Sigmoid colon (tissue), 7 donors: Measurements from ENCODE around the gene ZXDC. TPM values are rescaled to one million over a fixed set of nuclear protein-coding genes. Genes with fewer than 3 reads are reported as not detected.

ENCODE experiments used
- DNase-seq: peaks from one replicate; pipeline ENCODE4 v3.0.0-alpha.2; 2019
- H3K27ac ChIP-seq, 4 donors: fragments of 200-600 bp; sonication (generic); one replicate each; pipeline ENCODE4 v1.5.1; 2016 to 2019; ENCODE audit warnings: mild to moderate bottlenecking in 1 of 4
- H3K27me3 ChIP-seq, 3 donors: fragments of 200-600 bp; sonication (generic); one replicate each; pipeline ENCODE4 v1.5.1; 2019; ENCODE audit warnings: mild to moderate bottlenecking in 1 of 3
- H3K36me3 ChIP-seq, 4 donors: fragments of 200-600 bp; sonication (generic); one replicate each; pipeline ENCODE4 v1.5.1; 2016 to 2019
- H3K4me1 ChIP-seq, 4 donors: fragments of 200-600 bp; sonication (generic); one replicate each; pipeline ENCODE4 v1.5.1; 2017 to 2019
- H3K4me3 ChIP-seq, 4 donors: fragments of 200-600 bp; sonication (generic); one replicate each; pipeline ENCODE4 v1.5.1; 2017 to 2019; ENCODE audit warnings: mild to moderate bottlenecking in 2 of 4, moderate library complexity in 1 of 4
- H3K9me3 ChIP-seq, 4 donors: fragments of 200-600 bp in 3 of 4; sonication (generic) in 3 of 4; one replicate each; pipeline versions ENCODE4 v1.5.1 to v1.6.1; 2013 to 2019
- EP300 ChIP-seq, 4 donors: sonication (generic); formaldehyde crosslinking; IDR thresholded peaks; one replicate each; pipeline ENCODE4 v1.6.1; 2017; ENCODE audit warnings: antibody characterized with exemption in 4 of 4
- POLR2A ChIP-seq, 2 donors: fragments of 450-650 bp; IDR thresholded peaks; one replicate each; pipeline ENCODE4 v1.6.1; 2016; ENCODE audit warnings: antibody characterized with exemption in 2 of 2, mild to moderate bottlenecking in 2 of 2, moderate library complexity in 2 of 2
- POLR2AphosphoS5 ChIP-seq, 4 donors: sonication (generic); formaldehyde crosslinking; IDR thresholded peaks; one replicate each; pipeline ENCODE4 v1.6.1; 2017; ENCODE audit warnings: antibody characterized with exemption in 4 of 4
- WGBS, 2 donors: extraction: QIAGEN DNeasy Blood & Tissue Kit; methylation state at CpG; one replicate each; pipeline ENCODE4 v1.1.7; 2013; 5-methylcytosine and 5-hydroxymethylcytosine counted together
- intact Hi-C: fragments of 100-400 bp; cut with DNase I; formaldehyde crosslinking; loops from one replicate; pipeline ENCODE4 v1.15.1; 2023
- polyA plus RNA-seq, 3 donors: library from polyadenylated mRNA; stranded (reverse); fragments of 200-250 nt; gene quantifications; one replicate each; pipeline ENCODE4 v1.2.3, GENCODE V29; 2013
- total RNA-seq, 4 donors: library from RNA; depleted of rRNA; stranded (reverse); fragments of >200 nt; gene quantifications; one replicate each; pipeline ENCODE4 v1.1.0, GENCODE V29; 2016
- TF ChIP-seq, protein P1 (sequence below), 4 experiments: fragments of 450-650 bp in 3 of 4; fragments of 200-600 bp in 1 of 4; IDR thresholded peaks; one replicate each; pipeline ENCODE4 v1.5.1; 2016 to 2019; ENCODE audit warnings: antibody characterized with exemption in 4 of 4, mild to moderate bottlenecking in 3 of 4, moderate library complexity in 2 of 4
- donor health status: healthy with polysubstance abuse.
- donor health status: Bipolar disorder and iron deficiency.
- donor health status: healthy.

ZXDC gene
- total and polyA plus RNA-seq, 7 donors, result 5.5 to 33.8 (median 26.4) TPM

DNA sequence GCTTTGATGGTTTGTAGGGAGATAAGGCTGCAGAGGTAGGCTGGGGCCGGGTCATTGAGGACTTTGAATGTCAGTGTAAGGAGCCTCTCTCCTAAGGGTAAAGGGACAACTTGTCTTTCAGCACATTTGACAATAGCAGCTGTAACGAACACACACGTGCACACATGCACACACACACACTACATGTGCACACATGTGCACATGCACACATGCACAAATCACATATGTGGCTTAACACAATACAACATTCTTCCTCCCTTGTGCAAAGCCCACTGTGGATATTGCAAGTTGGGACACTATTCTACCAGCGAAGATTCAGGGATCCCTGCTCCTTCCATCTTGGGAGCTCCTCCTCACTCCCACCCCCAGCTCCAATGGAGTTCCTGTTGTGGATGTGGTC lies 82.1 kb downstream of the ZXDC start:
- no peak for TF ChIP-seq POLR2AphosphoS5 (IDR thresholded peaks at IDR 0.05)
- TF ChIP-seq, protein P1, sequence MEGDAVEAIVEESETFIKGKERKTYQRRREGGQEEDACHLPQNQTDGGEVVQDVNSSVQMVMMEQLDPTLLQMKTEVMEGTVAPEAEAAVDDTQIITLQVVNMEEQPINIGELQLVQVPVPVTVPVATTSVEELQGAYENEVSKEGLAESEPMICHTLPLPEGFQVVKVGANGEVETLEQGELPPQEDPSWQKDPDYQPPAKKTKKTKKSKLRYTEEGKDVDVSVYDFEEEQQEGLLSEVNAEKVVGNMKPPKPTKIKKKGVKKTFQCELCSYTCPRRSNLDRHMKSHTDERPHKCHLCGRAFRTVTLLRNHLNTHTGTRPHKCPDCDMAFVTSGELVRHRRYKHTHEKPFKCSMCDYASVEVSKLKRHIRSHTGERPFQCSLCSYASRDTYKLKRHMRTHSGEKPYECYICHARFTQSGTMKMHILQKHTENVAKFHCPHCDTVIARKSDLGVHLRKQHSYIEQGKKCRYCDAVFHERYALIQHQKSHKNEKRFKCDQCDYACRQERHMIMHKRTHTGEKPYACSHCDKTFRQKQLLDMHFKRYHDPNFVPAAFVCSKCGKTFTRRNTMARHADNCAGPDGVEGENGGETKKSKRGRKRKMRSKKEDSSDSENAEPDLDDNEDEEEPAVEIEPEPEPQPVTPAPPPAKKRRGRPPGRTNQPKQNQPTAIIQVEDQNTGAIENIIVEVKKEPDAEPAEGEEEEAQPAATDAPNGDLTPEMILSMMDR (IDR thresholded peaks at IDR 0.05), result no peak
- no peak for TF ChIP-seq EP300 (IDR thresholded peaks at IDR 0.05)
- TF ChIP-seq POLR2A (IDR thresholded peaks at IDR 0.05), result no peak
- WGBS, 2 donors, result 85 to 87% methylated on average over 4 of the region's 4 CpGs
- H3K27ac ChIP-seq, result no peak overlapping the region
- peaks cover 0 to 25% (median 22%) of the 10 kb centered on the region in 4 donors for H3K4me1 ChIP-seq
- H3K4me3 ChIP-seq, result no peak overlapping the region
- intact Hi-C loops, result no loop called here
- H3K36me3 ChIP-seq, result no peaks in the 10 kb centered on the region
- peaks cover 0 to 9% (median 0%) of the 10 kb centered on the region in 3 donors for H3K27me3 ChIP-seq
- H3K9me3 ChIP-seq, result no peaks in the 10 kb centered on the region
- DNase-seq, result no peak

- intact Hi-C loops, result no loop called here
- 82 to 85% methylated on average over 12 of the region's 12 CpGs for WGBS, 2 donors
Measured at GRCh38 chr3:126392246-126392645, 83.4 kb downstream of the ZXDC start.

GRCh38 chr3:126391631-126392030 lies 84.1 kb downstream of the ZXDC start:
- Histone ChIP-seq H3K27ac (no peak overlapping the region), H3K4me1 (peaks cover 0 to 23% (median 18%) of the 10 kb centered on the region in 4 donors), H3K27me3 (peaks cover 0 to 9% (median 0%) of the 10 kb centered on the region in 3 donors), H3K36me3 (no peaks in the 10 kb centered on the region), H3K4me3 (no peak overlapping the region), H3K9me3 (no peaks in the 10 kb centered on the region)
- peak; percentile 21 for DNase-seq
- 16 to 41% methylated on average over 1 of the region's 1 CpG for WGBS, 2 donors
- TF ChIP-seq POLR2A (IDR thresholded peaks at IDR 0.05), result no peak
- TF ChIP-seq EP300 (IDR thresholded peaks at IDR 0.05), result no peak
- TF ChIP-seq, protein P1 (IDR thresholded peaks at IDR 0.05), result no peak
- no peak for TF ChIP-seq POLR2AphosphoS5 (IDR thresholded peaks at IDR 0.05)
- intact Hi-C loops, result no loop called here

More at GRCh38 chr3:126392246-126392645, 83.4 kb downstream of the ZXDC start:
- H3K36me3 ChIP-seq, result no peaks in the 10 kb centered on the region
- DNase-seq, result peak; percentile 46
- TF ChIP-seq EP300 (IDR thresholded peaks at IDR 0.05) (no peak), POLR2AphosphoS5 (IDR thresholded peaks at IDR 0.05) (no peak), POLR2A (IDR thresholded peaks at IDR 0.05) (no peak)
- TF ChIP-seq, protein P1 (IDR thresholded peaks at IDR 0.05), result no peak
- H3K27ac ChIP-seq, result no peak overlapping the region
- peaks cover 0 to 9% (median 0%) of the 10 kb centered on the region in 3 donors for H3K27me3 ChIP-seq
- H3K9me3 ChIP-seq, result no peaks in the 10 kb centered on the region
- H3K4me3 ChIP-seq, result no peak overlapping the region
- H3K4me1 ChIP-seq, result peaks cover 0 to 23% (median 18%) of the 10 kb centered on the region in 4 donors

DNA sequence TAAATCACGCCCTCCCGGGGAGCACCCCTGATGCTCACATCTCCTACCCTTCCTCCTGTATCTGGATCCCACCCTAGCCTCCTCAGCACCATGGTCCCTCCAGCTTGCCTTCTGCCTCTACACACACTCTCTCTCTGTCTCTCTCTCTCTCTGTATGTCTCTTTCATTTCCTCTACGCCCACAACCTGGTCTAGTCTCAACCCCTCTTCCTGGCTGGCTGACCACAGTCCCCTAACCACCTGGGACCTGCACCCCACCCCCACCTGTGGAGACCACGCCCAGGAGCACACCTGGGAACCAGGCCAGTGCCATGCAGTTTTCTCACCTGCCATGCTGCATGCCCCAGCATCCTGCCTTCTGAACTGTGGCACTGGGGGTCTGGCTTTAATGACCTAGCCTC lies 84.9 kb downstream of the ZXDC start:
- DNase-seq, result peak; percentile 54
- no peak overlapping the region for H3K27ac ChIP-seq
- no peak for TF ChIP-seq EP300 (IDR thresholded peaks at IDR 0.05)
- TF ChIP-seq POLR2AphosphoS5 (IDR thresholded peaks at IDR 0.05), result no peak
- TF ChIP-seq, protein P1 (IDR thresholded peaks at IDR 0.05), result no peak
- TF ChIP-seq POLR2A (IDR thresholded peaks at IDR 0.05), result no peak
- peaks cover 0 to 9% (median 0%) of the 10 kb centered on the region in 3 donors for H3K27me3 ChIP-seq
- WGBS, 2 donors, result 58 to 71% methylated on average over 4 of the region's 4 CpGs
- intact Hi-C loops, result no loop called here
- H3K36me3 ChIP-seq, result no peaks in the 10 kb centered on the region
- H3K9me3 ChIP-seq, result no peaks in the 10 kb centered on the region
- peaks cover 0 to 23% (median 18%) of the 10 kb centered on the region in 4 donors for H3K4me1 ChIP-seq
- no peak overlapping the region for H3K4me3 ChIP-seq

DNA sequence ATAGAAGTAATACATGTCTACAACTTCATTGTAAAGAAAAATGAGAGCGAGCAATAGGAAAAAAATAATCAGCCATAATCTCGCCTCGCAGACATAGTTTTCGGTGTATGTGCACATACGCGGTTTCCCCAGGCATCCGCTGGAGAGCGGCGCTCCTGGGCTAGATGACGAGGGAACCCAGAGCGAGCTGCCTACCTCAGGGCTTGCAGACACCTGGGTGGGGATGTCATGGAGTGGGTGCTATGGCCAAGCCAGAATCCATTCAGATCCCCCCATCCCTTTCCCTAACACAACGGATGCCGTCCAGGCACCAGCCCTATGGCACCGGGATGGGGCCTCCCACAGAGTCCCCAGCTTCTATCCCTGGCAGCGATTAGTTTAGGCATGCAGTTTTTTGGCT lies 85.5 kb downstream of the ZXDC start:
- Histone ChIP-seq H3K4me1 (peaks cover 0 to 23% (median 18%) of the 10 kb centered on the region in 4 donors), H3K9me3 (no peaks in the 10 kb centered on the region), H3K27ac (no peak overlapping the region), H3K4me3 (no peak overlapping the region), H3K36me3 (no peaks in the 10 kb centered on the region), H3K27me3 (peaks cover 0 to 8% (median 0%) of the 10 kb centered on the region in 3 donors)
- DNase-seq, result peak; percentile 61
- intact Hi-C loops, result no loop called here
- WGBS, 2 donors, result 92 to 93% methylated on average over 15 of the region's 15 CpGs
- TF ChIP-seq POLR2AphosphoS5 (IDR thresholded peaks at IDR 0.05) (no peak), POLR2A (IDR thresholded peaks at IDR 0.05) (no peak), EP300 (IDR thresholded peaks at IDR 0.05) (no peak)
- TF ChIP-seq, protein P1 (IDR thresholded peaks at IDR 0.05), result no peak
